HFF-Myc (cell line): ENCODE results near the gene RPL10.
A peak's percentile ranks its signal among the peaks of the same experiment; 100 is the strongest.

Experiments used
- DNase-seq: peaks from one replicate; pipeline ENCODE4 v3.0.0-alpha.2; 2011; ENCODE audit warnings: low read depth; ENCODE audit errors: extremely low read depth
- H3K4me3 ChIP-seq: replicated peaks from 2 replicates; pipeline ENCODE4 v1.5.1; 2011; ENCODE audit warnings: low read depth, mild to moderate bottlenecking, control low read depth, low read length
- CTCF ChIP-seq: IDR thresholded peaks from 2 replicates; pipeline ENCODE4 v1.5.1; 2012; ENCODE audit warnings: mild to moderate bottlenecking, low read depth, low read length, control low read depth; ENCODE audit errors: missing control alignments

RPL10 gene

GRCh38 chrX:154397888-154398667 lies at the start of gene RPL10:
Gene RPL10 (plus strand): TSS chrX:154398377. CDS start chrX:154398520, 143 bp downstream.
- no peak for TF ChIP-seq CTCF
- DNase-seq: peak; percentile 88
- peak within 1 kb of the TSS; percentile 88 for H3K4me3 ChIP-seq

- no peak for TF ChIP-seq CTCF
- DNase-seq: no peak
- H3K4me3 ChIP-seq: no peak overlapping the region
These were observed 49.4 kb upstream of the RPL10 start for GRCh38 chrX:154348646-154349358.

DNA sequence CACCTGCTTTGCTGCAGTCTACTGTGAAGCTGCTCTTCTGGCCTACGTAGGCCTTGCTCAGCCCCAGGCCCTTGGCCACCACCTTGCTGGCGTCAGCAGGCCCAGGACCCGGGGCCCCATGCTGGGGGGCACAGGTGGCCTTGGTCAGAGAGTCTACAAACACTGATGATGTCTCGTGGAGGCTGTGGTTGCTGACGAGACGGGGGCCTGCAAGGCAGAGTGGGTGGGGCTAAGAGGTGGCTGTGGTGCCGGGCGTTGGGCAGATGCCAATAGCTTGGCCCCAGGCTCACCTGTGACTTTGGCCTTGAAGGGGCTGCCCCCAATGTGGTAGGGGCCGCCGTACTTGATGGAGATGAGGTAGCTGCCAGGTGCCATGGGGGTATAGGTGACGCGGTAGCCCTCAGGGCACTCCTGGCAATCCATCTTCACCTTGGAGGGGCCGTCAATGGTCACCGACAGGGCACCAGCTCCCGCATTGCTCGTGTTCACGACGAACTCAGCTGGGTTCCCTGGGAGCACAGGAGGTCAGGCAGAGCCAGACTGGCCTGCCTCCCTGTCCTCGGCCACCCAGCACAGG lies 48.7 kb upstream of the RPL10 start:
- no peak for DNase-seq
- TF ChIP-seq CTCF: no peak
- H3K4me3 ChIP-seq: no peak overlapping the region

DNA sequence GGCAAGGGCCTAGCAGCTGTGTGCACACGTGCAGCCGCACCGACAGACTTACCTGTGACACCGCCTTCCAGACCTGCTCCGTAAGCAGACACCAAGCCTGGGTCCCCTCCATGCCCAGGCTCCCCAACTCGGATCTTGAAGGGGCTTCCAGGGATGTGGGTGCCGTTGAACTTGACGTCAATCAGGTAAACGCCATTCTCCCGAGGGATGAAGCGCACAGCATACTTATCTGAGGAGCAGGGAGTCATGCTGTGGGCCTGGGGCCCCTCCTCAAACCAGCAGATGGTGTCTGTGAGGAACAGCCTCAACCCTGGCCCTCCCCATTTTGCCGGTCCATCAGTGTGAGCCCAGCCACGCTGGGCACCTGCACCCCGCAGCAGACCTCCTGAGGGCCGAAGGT lies 48.2 kb upstream of the RPL10 start:
- TF ChIP-seq CTCF: no peak
- DNase-seq: no peak

DNA sequence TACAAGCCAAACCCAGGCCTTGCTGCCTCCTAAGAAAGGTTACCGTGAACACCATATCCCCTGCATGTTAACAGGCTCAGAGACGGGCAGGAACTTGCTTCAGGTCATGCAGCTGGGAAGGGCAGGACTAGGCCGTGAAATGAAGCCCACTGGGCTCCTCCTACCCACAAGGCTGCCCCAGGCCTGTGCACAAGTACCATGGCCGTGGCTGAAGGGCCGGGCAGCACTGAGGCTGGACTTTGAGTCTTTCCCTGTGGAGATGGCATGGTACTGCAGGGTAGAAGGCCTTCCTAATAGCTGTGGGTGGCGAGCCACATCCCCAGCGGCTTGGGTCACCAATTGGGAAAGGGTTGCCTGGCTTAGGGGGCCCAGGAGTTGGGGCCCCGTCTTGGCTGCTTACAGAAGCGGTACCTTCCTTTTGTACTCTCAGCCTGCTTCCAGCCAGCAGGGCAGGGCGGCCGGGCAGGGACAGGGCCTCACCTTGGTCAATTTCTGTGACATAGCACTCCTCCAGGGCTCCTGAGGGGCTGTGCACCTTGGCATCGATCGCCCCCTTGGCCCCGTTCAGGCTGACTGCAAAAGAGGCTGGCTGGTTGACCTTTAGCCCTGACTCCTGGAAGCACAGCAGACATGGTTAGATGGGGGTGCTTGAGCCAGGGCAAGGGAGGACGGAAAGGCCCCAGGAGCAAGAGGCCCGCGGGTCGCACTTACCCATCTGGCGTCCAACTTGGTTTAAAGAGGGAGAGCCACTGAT lies 47.6 kb upstream of the RPL10 start:
- H3K4me3 ChIP-seq: no peak overlapping the region
- no peak for TF ChIP-seq CTCF
- DNase-seq: no peak

More for the DNA sequence above, 48.2 kb upstream of the RPL10 start:
- H3K4me3 ChIP-seq: no peak overlapping the region

DNA sequence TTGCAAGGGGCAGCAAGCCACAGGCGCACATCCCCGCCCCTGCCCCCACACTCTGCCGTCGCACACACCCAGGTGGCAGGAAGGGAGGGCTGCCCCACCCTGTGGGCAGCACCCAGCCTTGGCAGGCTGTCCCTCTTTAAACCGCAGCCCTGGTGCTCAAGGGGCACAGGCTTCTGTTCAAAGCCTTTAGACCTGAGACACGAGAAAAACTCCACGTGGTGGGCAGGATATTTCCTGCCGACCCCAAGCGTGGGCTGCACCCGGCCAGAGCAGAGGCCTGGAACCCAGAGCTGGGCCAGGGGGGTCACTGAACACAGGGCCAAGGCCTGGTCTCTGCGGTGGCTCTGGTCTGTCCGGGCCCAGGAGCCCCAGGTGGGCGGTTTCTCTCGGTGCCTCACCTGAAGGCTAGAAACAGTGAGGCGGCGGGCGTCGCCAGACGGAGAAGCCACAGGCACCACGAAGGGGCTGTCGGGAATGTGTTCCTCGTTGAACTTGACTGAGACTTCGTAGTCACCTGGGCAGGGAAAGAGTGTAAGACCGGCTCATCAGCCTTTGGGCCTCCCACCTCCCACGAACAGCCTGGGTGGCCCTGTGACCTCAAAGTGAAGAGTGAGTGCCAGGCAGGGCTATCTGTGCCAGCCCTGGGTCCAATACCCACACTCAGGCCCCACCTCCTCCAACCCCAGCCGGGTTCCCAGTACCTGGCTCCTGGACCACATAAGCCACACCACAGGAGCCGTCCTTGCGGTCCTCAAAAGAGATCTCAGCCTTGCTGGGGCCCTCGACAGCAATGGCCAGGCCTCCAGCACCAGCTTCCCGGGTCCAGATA lies 46.8 kb upstream of the RPL10 start:
- no peak for DNase-seq
- no peak for TF ChIP-seq CTCF
- no peak overlapping the region for H3K4me3 ChIP-seq
